Cardiac muscle cell (in vitro differentiated cells and primary cell): Measurements from ENCODE around the gene MGAT5. TPM values are rescaled to one million over a fixed set of nuclear protein-coding genes. Genes with fewer than 3 reads are reported as not detected.

ENCODE experiments used
- DNase-seq, 2 donors: peaks; one replicate each; pipeline versions ENCODE4 v3.0.0 to v3.0.0-alpha.2; 2010 to 2017; ENCODE audit warnings: low read depth in 1 of 2, low spot score in 1 of 2
- H3K27ac ChIP-seq: fragments of 200-600 bp; sonication (generic); 2 replicates; pipeline ENCODE4 v1.5.1; 2016
- H3K27me3 ChIP-seq: fragments of 200-600 bp; sonication (generic); 2 replicates; pipeline ENCODE4 v1.6.0; 2016; ENCODE audit warnings: control low read depth
- H3K36me3 ChIP-seq: fragments of 200-600 bp; sonication (generic); 2 replicates; pipeline ENCODE4 v1.5.1; 2016; ENCODE audit warnings: control low read depth
- H3K4me1 ChIP-seq: fragments of 200-600 bp; sonication (generic); 2 replicates; pipeline ENCODE4 v1.8.1; 2017; ENCODE audit warnings: low read depth, mild to moderate bottlenecking, mixed run types
- H3K4me3 ChIP-seq: fragments of 200-600 bp; sonication (generic); 2 replicates; pipeline ENCODE4 v1.5.1; 2016; ENCODE audit warnings: mild to moderate bottlenecking
- H3K9me3 ChIP-seq: fragments of 200-600 bp; sonication (generic); 2 replicates; pipeline ENCODE4 v1.5.1; 2017; ENCODE audit warnings: low read depth, mild to moderate bottlenecking, control low read depth
- CTCF ChIP-seq: IDR thresholded peaks from 2 replicates; pipeline ENCODE4 v1.5.1; 2012; ENCODE audit warnings: low read depth, mild to moderate bottlenecking, low read length
- polyA plus RNA-seq: library from polyadenylated mRNA; unstranded; fragments of >200 nt; fragmentation: Nextera tagmentation; extraction: Ambion mirVana; gene quantifications from 2 replicates; pipeline ENCODE4 v1.2.1, GENCODE V29; 2016
- total RNA-seq: library from RNA; depleted of rRNA; stranded (reverse); fragments of >200 nt; gene quantifications from 2 replicates; pipeline ENCODE4 v1.2.3, GENCODE V29; 2016

Gene MGAT5
- total and polyA plus RNA-seq, 2 experiments from 2014 or later: 12.5 to 66.8 TPM

DNA sequence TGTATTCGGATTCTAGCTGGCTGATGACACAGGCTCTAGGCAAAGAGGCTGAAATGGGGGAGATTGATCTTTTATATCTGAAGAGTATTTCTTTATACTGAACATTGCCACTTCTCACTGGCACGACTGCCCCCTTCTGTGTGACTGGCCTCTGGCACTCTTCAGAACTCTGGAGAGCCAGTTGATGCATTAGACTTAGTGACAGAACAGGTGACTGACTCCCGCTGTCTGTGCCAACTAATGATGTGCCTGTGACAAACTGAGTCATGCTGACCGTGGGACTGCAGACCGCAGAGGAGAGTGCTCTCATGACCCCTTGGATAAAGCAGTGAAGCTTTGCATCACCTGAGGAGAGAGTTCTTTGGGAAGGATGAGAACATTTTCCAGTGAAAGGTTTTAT lies 14.4 kb downstream of the MGAT5 start:
- Histone ChIP-seq H3K4me3 (no peak overlapping the region), H3K4me1 (peaks cover 10% of the 10 kb centered on the region), H3K9me3 (no peaks in the 10 kb centered on the region), H3K27ac (no peak overlapping the region), H3K27me3 (no peaks in the 10 kb centered on the region), H3K36me3 (no peaks in the 10 kb centered on the region)
- DNase-seq: no peak
- TF ChIP-seq CTCF: no peak

GRCh38 chr2:134269230-134269629 lies 15.4 kb downstream of the MGAT5 start:
- Histone ChIP-seq H3K27me3 (no peaks in the 10 kb centered on the region), H3K27ac (no peak overlapping the region), H3K9me3 (no peaks in the 10 kb centered on the region), H3K4me3 (no peak overlapping the region), H3K36me3 (no peaks in the 10 kb centered on the region), H3K4me1 (peaks cover 10% of the 10 kb centered on the region)
- TF ChIP-seq CTCF: no peak
- no peak for DNase-seq

- Histone ChIP-seq H3K4me1 (peaks cover 10% of the 10 kb centered on the region), H3K36me3 (no peaks in the 10 kb centered on the region), H3K27ac (peak overlapping the region; percentile 8), H3K9me3 (no peaks in the 10 kb centered on the region), H3K27me3 (no peaks in the 10 kb centered on the region), H3K4me3 (no peak overlapping the region)
- peak in 1 of 2 donors; percentile 14 for DNase-seq
- TF ChIP-seq CTCF: no peak
Measured at GRCh38 chr2:134269972-134270735, 16.3 kb downstream of the MGAT5 start.

- no peaks in the 10 kb centered on the region for H3K27me3 ChIP-seq
- TF ChIP-seq CTCF: no peak
- H3K9me3 ChIP-seq: no peaks in the 10 kb centered on the region
- H3K36me3 ChIP-seq: no peaks in the 10 kb centered on the region
- no peak overlapping the region for H3K27ac ChIP-seq
- DNase-seq: no peak
- peaks cover 10% of the 10 kb centered on the region for H3K4me1 ChIP-seq
- no peak overlapping the region for H3K4me3 ChIP-seq
Measured at GRCh38 chr2:134271758-134272157, 17.9 kb downstream of the MGAT5 start.

DNA sequence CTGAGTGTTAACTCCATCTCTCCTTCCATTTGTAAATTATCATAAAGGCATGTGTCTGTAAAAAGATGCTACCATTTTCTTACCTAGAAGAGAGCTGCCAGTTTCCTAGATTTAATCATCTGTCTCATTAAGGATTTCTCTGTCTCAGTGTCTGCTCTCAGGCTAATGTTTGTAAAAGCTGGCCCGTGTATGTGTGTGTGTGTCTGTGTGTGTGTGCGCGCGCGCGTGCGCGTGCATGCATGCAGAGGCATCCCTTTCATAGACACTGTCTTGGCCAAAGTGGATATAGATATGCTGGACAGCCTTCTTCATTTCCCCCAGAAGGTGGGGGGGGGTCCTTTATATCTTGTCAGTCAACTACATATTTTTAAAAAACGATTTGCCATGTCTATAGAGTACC lies 18.9 kb downstream of the MGAT5 start:
- Histone ChIP-seq H3K27ac (no peak overlapping the region), H3K4me3 (no peak overlapping the region), H3K4me1 (peaks cover 10% of the 10 kb centered on the region), H3K27me3 (no peaks in the 10 kb centered on the region), H3K9me3 (no peaks in the 10 kb centered on the region), H3K36me3 (no peaks in the 10 kb centered on the region)
- no peak for DNase-seq
- TF ChIP-seq CTCF: no peak
